GM08714 (cell line): ENCODE data around the gene BICDL2.
A peak's percentile ranks its signal among the peaks of the same experiment; 100 is the strongest.

ENCODE experiments used
- H3K4me3 ChIP-seq: fragments of 200-500 bp; sonication (Bioruptor generic); 2 replicates; pipeline ENCODE4 v1.5.1; 2014; ENCODE audit warnings: mild to moderate bottlenecking, low read length, inconsistent platforms
- ZNF274 ChIP-seq: IDR thresholded peaks from 2 replicates; pipeline ENCODE4 v1.6.1; 2012; ENCODE audit warnings: mild to moderate bottlenecking, low read depth, low read length

Gene BICDL2

DNA sequence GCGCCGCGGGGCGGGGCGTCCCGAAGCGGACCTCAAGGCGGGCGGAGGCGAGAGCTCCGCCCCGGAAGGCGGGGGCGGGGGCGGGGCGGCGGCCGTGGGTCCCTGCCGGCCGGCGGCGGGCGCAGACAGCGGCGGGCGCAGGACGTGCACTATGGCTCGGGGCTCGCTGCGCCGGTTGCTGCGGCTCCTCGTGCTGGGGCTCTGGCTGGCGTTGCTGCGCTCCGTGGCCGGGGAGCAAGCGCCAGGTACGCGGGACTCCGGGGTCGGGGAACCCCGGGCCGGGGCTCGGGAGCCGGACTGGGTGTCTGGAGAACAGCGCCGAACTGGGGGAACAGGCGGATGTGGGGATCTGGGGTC is 16.5 kb downstream of the BICDL2 start, which contains the start of gene TNFRSF12A:
Gene TNFRSF12A (plus strand): TSS at position 122 of the 357 bp plus-strand sequence. CDS start 30 bp downstream, at position 152.
- H3K4me3 ChIP-seq, result peak within 1 kb of the TSS; percentile 53; the same call in 1 of the 2 replicates
- TF ChIP-seq ZNF274, result no peak

DNA sequence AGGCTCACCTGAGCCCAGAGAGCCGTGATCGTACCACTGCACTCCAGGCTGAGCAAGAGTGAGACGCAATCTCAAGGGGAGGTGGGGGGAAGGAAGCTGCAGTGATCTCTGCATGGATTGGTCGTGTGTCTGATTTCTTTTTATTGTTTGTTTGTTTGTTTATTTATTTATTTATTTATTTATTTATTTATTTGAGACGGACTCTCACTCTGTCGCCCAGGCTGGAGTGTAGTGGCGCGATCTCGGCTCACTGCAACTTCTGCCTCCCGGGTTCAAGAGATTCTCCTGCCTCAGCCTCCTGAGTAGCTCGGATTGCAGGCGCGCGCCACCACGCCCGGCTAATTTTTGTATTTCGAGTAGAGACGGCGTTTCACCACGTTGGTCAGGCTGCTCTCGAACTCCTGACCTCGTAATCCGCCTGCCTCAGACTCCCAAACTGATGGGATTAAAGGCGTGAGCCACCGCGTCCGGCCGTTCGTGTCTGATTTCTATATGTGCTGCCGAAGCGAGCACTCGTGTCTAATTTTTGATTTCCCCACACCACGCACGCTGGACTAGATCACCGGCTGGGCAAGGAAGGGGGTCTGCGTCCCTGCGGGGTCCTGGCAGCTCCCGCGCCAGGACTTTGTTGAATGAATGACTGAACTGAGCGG is 17.0 kb downstream of the BICDL2 start:
- H3K4me3 ChIP-seq, result peak overlapping the region; percentile 53; the same call in 1 of the 2 replicates
- no peak for TF ChIP-seq ZNF274

DNA sequence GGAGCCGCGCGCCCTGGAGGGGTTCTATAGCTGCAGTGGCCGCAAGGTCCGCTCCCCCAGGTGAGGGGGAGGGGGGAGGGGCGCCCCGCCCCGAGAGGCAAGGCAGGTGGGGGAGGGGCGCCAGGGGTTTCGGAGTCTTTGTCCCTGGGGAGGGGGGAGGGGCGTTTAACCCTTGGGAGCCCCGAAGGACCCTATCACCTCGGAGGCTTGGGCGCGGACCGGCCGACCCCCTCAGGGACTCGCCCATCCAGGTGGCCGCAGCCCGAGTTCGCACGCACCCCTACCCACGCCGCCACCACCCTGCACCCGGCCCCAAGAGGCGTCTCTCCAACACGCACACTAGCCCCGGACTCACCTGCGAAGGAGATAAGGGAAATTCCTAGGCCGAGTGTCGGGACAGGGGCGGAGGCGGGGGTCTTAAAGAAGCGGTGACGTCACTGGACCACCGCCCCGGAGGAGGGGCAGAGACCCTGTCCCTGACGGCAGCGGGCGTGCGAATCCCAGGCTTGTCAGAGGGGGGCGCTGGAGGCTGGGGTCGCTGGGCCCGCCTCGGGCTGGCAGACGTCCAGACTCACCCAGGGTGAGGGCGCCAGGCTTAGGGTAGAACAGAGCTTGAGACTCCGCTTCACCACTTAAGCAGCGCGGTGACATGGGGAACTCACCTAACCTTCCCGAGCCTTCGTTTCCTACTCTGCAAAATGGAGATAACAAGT is 18.8 kb downstream of the BICDL2 start, which contains the start of gene CLDN6:
Gene CLDN6 (minus strand): TSS at position 390 of the 713 bp plus-strand sequence. CDS start 2,162 bp downstream, outside the sequence.
- no peak within 1 kb of the TSS for H3K4me3 ChIP-seq
- TF ChIP-seq ZNF274, result no peak

GRCh38 chr16:3017344-3017743 is 19.4 kb downstream of the BICDL2 start:
- no peak overlapping the region for H3K4me3 ChIP-seq
- no peak for TF ChIP-seq ZNF274

DNA sequence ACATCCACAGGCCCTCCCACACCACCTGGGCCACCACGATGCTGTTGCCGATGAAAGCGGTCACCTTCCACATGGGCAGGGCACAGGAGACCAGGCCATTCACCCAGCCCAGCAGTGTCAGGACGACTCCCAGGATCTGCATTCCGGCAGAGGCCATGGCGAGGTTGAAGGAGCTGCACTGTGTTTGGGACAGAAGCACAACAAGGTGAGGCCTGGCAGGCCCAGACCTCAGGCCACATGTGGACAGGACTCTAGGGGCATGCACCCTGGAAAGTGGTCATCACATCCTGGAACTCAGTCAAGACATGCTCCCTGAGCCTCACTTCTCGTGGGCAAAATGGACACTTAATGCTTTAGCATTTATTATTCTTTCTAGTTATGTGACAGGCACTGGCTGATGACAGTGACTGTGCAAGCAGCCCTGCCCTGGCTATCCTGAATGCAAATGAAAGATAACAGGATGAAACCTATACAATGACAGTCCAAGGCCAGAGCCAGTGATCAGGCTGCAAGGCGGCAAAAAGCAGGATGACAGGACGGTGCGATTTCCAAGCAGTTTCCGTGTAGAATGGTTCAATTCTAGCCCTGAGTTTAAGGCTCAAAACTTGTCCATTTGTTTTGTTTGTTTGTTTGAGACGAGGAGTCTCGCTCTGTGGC is 20.8 kb downstream of the BICDL2 start:
- no peak overlapping the region for H3K4me3 ChIP-seq
- TF ChIP-seq ZNF274, result no peak

GRCh38 chr16:3014971-3015370 is 21.8 kb downstream of the BICDL2 start:
- H3K4me3 ChIP-seq, result no peak overlapping the region
- TF ChIP-seq ZNF274, result no peak

- TF ChIP-seq ZNF274, result no peak
- no peak overlapping the region for H3K4me3 ChIP-seq
Observed at GRCh38 chr16:3013998-3014690, 22.6 kb downstream of the BICDL2 start.

DNA sequence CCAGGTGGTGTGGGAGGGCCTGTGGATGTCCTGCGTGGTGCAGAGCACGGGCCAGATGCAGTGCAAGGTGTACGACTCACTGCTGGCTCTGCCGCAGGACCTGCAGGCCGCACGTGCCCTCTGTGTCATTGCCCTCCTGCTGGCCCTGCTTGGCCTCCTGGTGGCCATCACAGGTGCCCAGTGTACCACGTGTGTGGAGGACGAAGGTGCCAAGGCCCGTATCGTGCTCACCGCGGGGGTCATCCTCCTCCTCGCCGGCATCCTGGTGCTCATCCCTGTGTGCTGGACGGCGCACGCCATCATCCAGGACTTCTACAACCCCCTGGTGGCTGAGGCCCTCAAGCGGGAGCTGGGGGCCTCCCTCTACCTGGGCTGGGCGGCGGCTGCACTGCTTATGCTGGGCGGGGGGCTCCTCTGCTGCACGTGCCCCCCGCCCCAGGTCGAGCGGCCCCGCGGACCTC is 23.2 kb downstream of the BICDL2 start:
- no peak overlapping the region for H3K4me3 ChIP-seq
- TF ChIP-seq ZNF274, result no peak

DNA sequence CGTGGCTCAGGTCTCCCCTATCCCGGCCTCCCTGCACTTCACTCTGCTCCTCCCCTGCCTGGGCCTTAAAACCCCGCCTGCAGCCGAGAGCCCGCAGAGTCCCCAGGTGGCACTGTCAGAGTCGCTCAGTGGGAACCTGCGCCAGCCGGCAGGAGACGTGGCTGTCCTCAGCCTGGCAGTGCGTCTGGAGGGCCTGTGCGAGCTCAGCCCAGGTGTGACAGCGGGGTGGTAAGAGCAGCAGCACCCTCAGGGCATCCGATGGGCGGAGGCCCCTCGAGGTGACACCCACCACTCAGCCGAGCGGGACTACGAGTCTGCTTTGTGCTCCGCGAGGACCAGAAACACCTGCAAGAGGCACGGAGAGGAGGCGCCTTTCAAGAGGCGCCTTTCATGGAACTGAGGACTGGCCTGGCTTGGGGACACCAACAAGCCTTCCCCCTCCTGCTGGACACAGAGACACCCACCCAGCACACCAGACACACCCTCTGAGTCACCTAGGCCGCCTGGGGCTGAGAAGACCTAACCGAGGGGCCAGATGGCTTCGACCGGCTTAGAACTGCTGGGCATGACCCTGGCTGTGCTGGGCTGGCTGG is 23.8 kb downstream of the BICDL2 start, which contains the start of gene CLDN9:
Gene CLDN9 (plus strand): TSS at position 96 of the 593 bp plus-strand sequence. CDS start 440 bp downstream, at position 536.
- no peak for TF ChIP-seq ZNF274
- H3K4me3 ChIP-seq, result no peak within 1 kb of the TSS

DNA sequence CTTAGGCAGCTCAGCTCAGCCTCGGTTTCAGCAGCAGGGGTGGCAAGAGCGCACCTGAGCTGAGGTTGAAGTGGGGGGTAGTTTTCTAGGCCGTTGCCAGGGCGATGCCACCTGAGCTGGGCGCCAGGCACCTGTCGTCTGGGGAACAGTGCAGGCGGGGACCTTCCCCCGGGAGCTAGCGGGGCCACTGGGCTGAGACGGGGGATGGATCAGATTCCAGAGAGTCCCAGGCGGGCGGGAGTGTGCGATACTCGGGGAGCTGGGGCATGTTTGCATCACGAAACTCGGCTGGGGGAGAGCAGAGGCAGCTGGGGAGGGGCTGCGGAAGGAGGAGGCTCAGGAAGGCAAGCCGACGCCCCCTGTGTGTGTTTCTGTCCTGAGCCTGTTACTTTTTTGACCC is 24.5 kb downstream of the BICDL2 start:
- TF ChIP-seq ZNF274, result no peak
- H3K4me3 ChIP-seq, result no peak overlapping the region

DNA sequence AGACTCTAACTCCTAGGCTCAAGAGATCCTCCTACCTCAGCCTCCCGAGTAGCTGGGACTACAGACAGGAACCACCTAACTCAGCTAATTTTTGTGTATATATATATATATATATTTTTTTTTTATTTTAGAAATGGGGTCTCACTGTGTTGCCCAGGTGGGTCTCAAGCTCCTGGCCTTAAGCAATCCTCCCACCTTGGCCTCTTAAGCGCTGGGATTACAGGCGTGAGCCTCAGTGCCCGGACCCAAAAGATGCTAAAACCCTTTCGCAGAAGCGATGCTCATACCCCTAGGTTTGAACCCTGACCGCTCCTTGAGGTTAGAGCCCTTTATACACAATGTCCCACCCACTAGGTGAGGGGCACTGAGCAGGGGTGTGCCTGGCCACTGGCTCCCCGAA is 26.2 kb downstream of the BICDL2 start:
- no peak for TF ChIP-seq ZNF274
- no peak overlapping the region for H3K4me3 ChIP-seq

DNA sequence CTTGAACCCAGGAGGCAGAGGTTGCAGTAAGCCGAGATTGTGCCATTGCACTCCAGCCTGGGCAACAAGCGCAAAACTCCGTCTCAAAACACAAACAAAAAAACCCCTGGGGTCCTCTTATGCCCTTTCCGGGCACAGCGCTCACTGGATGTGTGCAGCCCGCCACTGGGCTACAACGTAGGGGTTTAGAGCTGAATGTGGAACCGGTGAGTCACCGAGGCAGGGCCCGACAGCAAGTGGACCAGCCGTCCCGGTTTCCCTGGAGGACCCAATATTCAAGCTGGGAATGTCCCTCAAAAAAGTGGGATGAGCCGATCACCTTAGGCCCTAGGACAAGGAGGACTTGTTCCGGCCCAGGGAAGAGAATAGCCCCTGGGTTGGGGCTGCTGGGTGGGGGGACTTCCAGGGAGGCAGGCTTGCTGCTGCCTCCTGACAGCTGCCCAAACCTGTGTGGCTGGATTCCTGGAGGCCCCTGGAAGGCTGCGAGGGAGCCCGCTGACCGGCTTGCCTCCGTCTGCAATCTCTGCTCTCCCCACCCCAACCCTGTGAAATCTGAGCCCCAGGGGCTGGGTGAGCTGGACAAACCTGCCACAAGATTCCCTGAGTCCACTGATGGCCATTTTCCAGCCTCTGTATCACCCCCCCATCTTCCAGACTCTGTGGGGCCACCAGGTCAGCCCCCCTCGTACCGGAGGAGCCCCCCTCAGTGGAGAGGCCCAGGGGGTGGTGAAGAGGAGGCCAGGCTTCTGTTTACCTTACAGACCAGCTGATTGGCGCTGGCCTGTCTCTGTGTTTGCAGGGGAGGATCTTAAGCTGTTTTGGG is 27.0 kb downstream of the BICDL2 start:
- TF ChIP-seq ZNF274, result no peak
- no peak overlapping the region for H3K4me3 ChIP-seq

GRCh38 chr16:3008690-3009037 is 28.1 kb downstream of the BICDL2 start:
- H3K4me3 ChIP-seq, result no peak overlapping the region
- TF ChIP-seq ZNF274, result no peak
